Nephron progenitor cell (in vitro differentiated cells): Measurements from ENCODE around the gene CDH11.
A peak's percentile ranks its signal among the peaks of the same experiment; 100 is the strongest.

Source experiments
- DNase-seq: peaks from one replicate; pipeline ENCODE4 v3.0.0; 2021
- H3K27ac Mint-ChIP-seq: 2 replicates; pipeline ENCODE4 v1.8.0; 2021; ENCODE audit warnings: mild to moderate bottlenecking, moderate library complexity, mixed read lengths
- H3K27me3 Mint-ChIP-seq: 2 replicates; pipeline ENCODE4 v1.8.0; 2021; ENCODE audit warnings: mild to moderate bottlenecking, low read depth, mixed read lengths; ENCODE audit not compliant: poor library complexity
- H3K36me3 Mint-ChIP-seq: 2 replicates; pipeline ENCODE4 v1.8.0; 2021; ENCODE audit warnings: low read depth, mixed read lengths
- H3K4me1 Mint-ChIP-seq: 2 replicates; pipeline ENCODE4 v1.8.0; 2021; ENCODE audit warnings: mixed read lengths
- H3K4me3 Mint-ChIP-seq: 2 replicates; pipeline ENCODE4 v1.8.0; 2021; ENCODE audit warnings: mild to moderate bottlenecking, moderate library complexity, mixed read lengths
- H3K9me3 Mint-ChIP-seq: 2 replicates; pipeline ENCODE4 v1.8.0; 2021; ENCODE audit warnings: mild to moderate bottlenecking, moderate library complexity, mixed read lengths
- TF ChIP-seq, protein P1 (sequence below): fragments of 200-600 bp; sonication (generic); IDR thresholded peaks from 2 replicates; pipeline ENCODE4 v1.5.0; 2021; ENCODE audit warnings: antibody characterized with exemption

The CDH11 gene

GRCh38 chr16:65066651-65067050, 55.2 kb downstream of the CDH11 start:
- Mint-ChIP-seq H3K4me3 (no peak overlapping the region), H3K27ac (peak overlapping the region; percentile 96), H3K27me3 (no peaks in the 10 kb centered on the region), H3K4me1 (peaks cover 93% of the 10 kb centered on the region), H3K36me3 (peaks cover 32% of the 10 kb centered on the region), H3K9me3 (no peaks in the 10 kb centered on the region)
- DNase-seq, result no peak
- TF ChIP-seq, protein P1, sequence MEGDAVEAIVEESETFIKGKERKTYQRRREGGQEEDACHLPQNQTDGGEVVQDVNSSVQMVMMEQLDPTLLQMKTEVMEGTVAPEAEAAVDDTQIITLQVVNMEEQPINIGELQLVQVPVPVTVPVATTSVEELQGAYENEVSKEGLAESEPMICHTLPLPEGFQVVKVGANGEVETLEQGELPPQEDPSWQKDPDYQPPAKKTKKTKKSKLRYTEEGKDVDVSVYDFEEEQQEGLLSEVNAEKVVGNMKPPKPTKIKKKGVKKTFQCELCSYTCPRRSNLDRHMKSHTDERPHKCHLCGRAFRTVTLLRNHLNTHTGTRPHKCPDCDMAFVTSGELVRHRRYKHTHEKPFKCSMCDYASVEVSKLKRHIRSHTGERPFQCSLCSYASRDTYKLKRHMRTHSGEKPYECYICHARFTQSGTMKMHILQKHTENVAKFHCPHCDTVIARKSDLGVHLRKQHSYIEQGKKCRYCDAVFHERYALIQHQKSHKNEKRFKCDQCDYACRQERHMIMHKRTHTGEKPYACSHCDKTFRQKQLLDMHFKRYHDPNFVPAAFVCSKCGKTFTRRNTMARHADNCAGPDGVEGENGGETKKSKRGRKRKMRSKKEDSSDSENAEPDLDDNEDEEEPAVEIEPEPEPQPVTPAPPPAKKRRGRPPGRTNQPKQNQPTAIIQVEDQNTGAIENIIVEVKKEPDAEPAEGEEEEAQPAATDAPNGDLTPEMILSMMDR, result no peak

- Mint-ChIP-seq H3K36me3 (peaks cover 19% of the 10 kb centered on the region), H3K27me3 (no peaks in the 10 kb centered on the region), H3K4me1 (peaks cover 88% of the 10 kb centered on the region)
These were observed 56.8 kb downstream of the CDH11 start for GRCh38 chr16:65065031-65065430.

GRCh38 chr16:65064131-65064530, 57.7 kb downstream of the CDH11 start:
- Mint-ChIP-seq H3K27me3 (no peaks in the 10 kb centered on the region), H3K9me3 (no peaks in the 10 kb centered on the region), H3K4me3 (no peak overlapping the region), H3K27ac (no peak overlapping the region), H3K4me1 (peaks cover 88% of the 10 kb centered on the region), H3K36me3 (peaks cover 22% of the 10 kb centered on the region)
- TF ChIP-seq, protein P1, result no peak
- no peak for DNase-seq

More at GRCh38 chr16:65065031-65065430, 56.8 kb downstream of the CDH11 start:
- peak overlapping the region; percentile 93 for H3K27ac Mint-ChIP-seq
- DNase-seq, result no peak
- no peaks in the 10 kb centered on the region for H3K9me3 Mint-ChIP-seq
- TF ChIP-seq, protein P1, result no peak
- H3K4me3 Mint-ChIP-seq, result no peak overlapping the region

DNA sequence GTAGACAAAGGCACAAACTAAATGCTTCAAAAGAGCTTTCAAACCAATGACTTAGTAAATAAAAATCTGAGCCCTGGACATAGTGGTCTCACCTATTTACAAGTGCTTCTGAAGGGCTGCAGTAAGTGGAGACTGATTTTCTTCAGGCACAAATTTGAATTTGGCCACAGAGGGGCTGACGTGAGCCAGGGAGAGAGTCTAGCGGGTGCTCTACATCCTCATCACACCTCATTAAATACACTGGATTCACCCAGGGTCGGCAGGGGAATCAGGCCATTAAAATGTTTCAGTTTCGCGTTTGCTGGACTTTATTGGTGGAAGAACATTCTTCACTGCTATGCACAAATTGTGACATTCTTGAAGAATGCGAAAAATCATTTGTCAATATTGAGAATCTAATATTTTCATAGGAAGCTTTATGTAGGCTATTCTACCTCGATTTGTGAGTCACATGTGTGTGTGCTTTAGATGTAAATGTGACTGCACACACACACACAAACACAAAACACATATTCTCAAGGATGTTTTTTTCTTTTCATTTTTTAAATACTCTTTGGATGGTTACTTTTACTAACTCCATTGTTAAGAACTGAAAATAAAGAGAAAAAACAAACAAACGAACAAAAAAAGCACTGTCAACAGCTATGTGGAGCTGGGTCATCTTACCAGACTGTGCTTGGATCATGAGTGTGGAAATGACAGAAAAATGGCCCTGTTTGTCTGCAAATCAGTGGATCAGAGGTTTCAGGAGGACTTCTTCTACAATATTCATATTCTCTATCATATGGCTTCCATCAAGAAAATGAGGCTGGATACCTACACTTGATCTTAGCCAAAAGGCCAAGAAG, 58.9 kb downstream of the CDH11 start:
- Mint-ChIP-seq H3K27me3 (no peaks in the 10 kb centered on the region), H3K4me3 (no peak overlapping the region), H3K9me3 (no peaks in the 10 kb centered on the region), H3K36me3 (peaks cover 24% of the 10 kb centered on the region), H3K4me1 (peaks cover 79% of the 10 kb centered on the region), H3K27ac (peak overlapping the region; percentile 97)
- TF ChIP-seq, protein P1, result no peak
- DNase-seq, result peak; percentile 17

DNA sequence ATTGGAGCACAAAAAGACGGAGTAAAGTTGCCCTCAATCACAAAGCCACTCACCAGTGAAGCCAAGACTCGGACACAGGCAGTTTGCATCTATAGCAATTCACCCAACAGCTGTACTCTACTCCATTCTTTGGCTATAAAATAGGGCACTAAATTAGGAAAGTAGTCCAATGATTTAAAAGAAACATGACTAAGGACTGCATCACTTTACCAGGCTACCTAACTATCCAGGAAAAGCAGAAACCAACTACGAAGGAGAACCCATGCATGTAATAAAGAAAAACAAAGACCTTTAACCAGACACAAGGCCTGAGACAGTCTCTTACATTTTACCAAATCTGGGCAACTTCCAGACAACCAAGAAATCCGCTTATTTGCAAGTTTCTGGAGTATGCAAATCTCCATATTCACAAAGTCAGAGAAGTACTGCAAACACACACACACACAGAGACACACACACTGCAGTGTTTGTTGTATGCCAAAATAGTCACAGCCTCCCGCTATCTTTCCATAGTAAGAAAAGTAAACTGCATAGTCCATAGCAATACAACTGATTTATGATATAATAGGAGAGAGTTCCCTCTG, 59.8 kb downstream of the CDH11 start:
- DNase-seq, result no peak
- no peaks in the 10 kb centered on the region for H3K9me3 Mint-ChIP-seq
- TF ChIP-seq, protein P1, result no peak

More for the DNA sequence above, 59.8 kb downstream of the CDH11 start:
- H3K36me3 Mint-ChIP-seq, result peaks cover 26% of the 10 kb centered on the region
- no peaks in the 10 kb centered on the region for H3K27me3 Mint-ChIP-seq
- peak overlapping the region; percentile 97 for H3K27ac Mint-ChIP-seq
- peaks cover 75% of the 10 kb centered on the region for H3K4me1 Mint-ChIP-seq
- H3K4me3 Mint-ChIP-seq, result no peak overlapping the region
